Peyer's patch (tissue), 4 donors: Measurements from ENCODE around the gene TJP2.

Experiments
- POLR2A ChIP-seq, 2 donors: fragments of 450-650 bp; IDR thresholded peaks; one replicate each; pipeline ENCODE4 v1.5.1; 2017; ENCODE audit warnings: antibody characterized with exemption in 2 of 2, mild to moderate bottlenecking in 2 of 2, moderate library complexity in 2 of 2
- TF ChIP-seq, protein P1 (sequence below), 6 experiments: fragments of 450-650 bp in 4 of 6; fragments of 200-600 bp in 2 of 6; sonication (generic) in 1 of 6; IDR thresholded peaks; one replicate each; pipeline ENCODE4 v1.5.1; 2017 to 2019; ENCODE audit warnings: antibody characterized with exemption in 6 of 6, mild to moderate bottlenecking in 3 of 6, moderate library complexity in 1 of 6

DNA sequence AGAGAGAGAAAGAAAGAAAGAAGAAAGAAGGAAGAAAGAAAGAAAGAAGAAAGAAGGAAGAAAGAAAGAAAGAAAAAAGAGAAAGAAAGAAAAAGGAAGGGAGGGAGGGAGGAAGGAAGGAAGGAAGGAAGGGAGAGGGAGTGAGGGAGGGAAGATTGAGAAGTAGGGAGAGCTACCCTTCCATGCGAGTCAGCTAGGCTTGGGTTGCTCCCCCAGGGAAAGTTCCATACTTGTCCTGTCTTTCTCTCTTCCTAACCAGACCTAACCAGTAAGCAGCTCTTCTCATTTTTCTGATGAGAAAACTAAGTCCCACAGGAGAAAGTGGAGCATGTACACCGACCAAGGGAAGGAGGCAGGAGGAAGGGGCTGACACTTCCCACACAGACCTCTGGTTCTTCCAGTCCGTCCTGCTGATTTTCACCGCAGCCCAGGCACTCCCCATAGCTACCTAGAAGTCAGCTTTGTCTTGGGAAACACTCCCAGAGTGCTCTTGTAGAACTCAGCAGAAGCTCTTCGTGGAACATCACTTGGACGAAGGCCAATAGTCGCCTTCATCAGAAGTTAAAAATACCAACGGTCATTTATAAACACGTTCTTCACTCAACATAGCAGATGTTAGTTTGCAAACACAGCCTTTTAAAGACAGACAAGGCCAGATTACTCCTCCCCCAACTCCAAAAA lies 121.9 kb downstream of the TJP2 start:
- TF ChIP-seq, protein P1, sequence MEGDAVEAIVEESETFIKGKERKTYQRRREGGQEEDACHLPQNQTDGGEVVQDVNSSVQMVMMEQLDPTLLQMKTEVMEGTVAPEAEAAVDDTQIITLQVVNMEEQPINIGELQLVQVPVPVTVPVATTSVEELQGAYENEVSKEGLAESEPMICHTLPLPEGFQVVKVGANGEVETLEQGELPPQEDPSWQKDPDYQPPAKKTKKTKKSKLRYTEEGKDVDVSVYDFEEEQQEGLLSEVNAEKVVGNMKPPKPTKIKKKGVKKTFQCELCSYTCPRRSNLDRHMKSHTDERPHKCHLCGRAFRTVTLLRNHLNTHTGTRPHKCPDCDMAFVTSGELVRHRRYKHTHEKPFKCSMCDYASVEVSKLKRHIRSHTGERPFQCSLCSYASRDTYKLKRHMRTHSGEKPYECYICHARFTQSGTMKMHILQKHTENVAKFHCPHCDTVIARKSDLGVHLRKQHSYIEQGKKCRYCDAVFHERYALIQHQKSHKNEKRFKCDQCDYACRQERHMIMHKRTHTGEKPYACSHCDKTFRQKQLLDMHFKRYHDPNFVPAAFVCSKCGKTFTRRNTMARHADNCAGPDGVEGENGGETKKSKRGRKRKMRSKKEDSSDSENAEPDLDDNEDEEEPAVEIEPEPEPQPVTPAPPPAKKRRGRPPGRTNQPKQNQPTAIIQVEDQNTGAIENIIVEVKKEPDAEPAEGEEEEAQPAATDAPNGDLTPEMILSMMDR (IDR thresholded peaks at IDR 0.05): no peak
- TF ChIP-seq POLR2A (IDR thresholded peaks at IDR 0.05): no peak
